IMR-90 (cell line): ENCODE results near the gene TENM3.

Experiments used
- MXI1 ChIP-seq: IDR thresholded peaks from 2 replicates; pipeline ENCODE4 v1.6.1; 2012; ENCODE audit warnings: low read depth, mild to moderate bottlenecking, low read length, moderate library complexity, borderline replicate concordance
- POLR2A ChIP-seq: IDR thresholded peaks from 2 replicates; pipeline ENCODE4 v1.6.1; 2012; ENCODE audit warnings: mild to moderate bottlenecking, low read depth, low read length
- RAD21 ChIP-seq: IDR thresholded peaks from 2 replicates; pipeline ENCODE4 v1.6.1; 2012; ENCODE audit warnings: low read length, improper control_type of control experiment
- RFX5 ChIP-seq: IDR thresholded peaks from 2 replicates; pipeline ENCODE4 v1.8.0; 2012; ENCODE audit warnings: low read depth, mild to moderate bottlenecking, low read length, moderate library complexity
- SMC3 ChIP-seq: fragments of 150-350 bp; IDR thresholded peaks from 2 replicates; pipeline ENCODE4 v1.6.1; 2016; ENCODE audit warnings: low read depth, mild to moderate bottlenecking, antibody characterized with exemption, low read length, moderate library complexity
- TF ChIP-seq, protein P1 (sequence below): conservative IDR thresholded peaks from 2 replicates; pipeline ENCODE4 v1.5.1; 2012; ENCODE audit warnings: mild to moderate bottlenecking, low read depth, low read length, improper control_type of control experiment

- TF ChIP-seq, protein P1, sequence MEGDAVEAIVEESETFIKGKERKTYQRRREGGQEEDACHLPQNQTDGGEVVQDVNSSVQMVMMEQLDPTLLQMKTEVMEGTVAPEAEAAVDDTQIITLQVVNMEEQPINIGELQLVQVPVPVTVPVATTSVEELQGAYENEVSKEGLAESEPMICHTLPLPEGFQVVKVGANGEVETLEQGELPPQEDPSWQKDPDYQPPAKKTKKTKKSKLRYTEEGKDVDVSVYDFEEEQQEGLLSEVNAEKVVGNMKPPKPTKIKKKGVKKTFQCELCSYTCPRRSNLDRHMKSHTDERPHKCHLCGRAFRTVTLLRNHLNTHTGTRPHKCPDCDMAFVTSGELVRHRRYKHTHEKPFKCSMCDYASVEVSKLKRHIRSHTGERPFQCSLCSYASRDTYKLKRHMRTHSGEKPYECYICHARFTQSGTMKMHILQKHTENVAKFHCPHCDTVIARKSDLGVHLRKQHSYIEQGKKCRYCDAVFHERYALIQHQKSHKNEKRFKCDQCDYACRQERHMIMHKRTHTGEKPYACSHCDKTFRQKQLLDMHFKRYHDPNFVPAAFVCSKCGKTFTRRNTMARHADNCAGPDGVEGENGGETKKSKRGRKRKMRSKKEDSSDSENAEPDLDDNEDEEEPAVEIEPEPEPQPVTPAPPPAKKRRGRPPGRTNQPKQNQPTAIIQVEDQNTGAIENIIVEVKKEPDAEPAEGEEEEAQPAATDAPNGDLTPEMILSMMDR, result no peak
- TF ChIP-seq RAD21 (no peak), POLR2A (no peak), SMC3 (no peak), MXI1 (no peak), RFX5 (no peak)
These were observed 12.1 kb upstream of the TENM3 start for GRCh38 chr4:182231080-182231479.
